Measurements from ENCODE around the gene PLOD1. TPM values are rescaled to one million over a fixed set of nuclear protein-coding genes. Genes with fewer than 3 reads are reported as not detected.
"Not testable (repeated sequence)": the region's sequence is repeated elsewhere in the genome, so short reads cannot be mapped to it uniquely, and the experiment has no call there.

Gene PLOD1
- total RNA-seq, 1 donor from 2014 or later = 203 TPM

- H3K4me1 Mint-ChIP-seq = peaks cover 23% of the 10 kb centered on the region
- peak overlapping the region; percentile 78 for H3K4me3 Mint-ChIP-seq
- H3K9me3 Mint-ChIP-seq = no peaks in the 10 kb centered on the region
- no peaks in the 10 kb centered on the region for H3K27me3 Mint-ChIP-seq (ENCODE audit: low read depth)
- DNase-seq (ENCODE audit: low spot score in 2 of 2, unreplicated experiment in 2 of 2) = no peak
- H3K36me3 Mint-ChIP-seq = no peaks in the 10 kb centered on the region
- TF ChIP-seq CTCF (IDR thresholded peaks at IDR 0.05; ENCODE audit: unreplicated experiment) = no peak
- H3K27ac Mint-ChIP-seq = peak overlapping the region; percentile 82
These were observed 518 bp downstream of the PLOD1 start for GRCh38 chr1:11935057-11935412.

DNA sequence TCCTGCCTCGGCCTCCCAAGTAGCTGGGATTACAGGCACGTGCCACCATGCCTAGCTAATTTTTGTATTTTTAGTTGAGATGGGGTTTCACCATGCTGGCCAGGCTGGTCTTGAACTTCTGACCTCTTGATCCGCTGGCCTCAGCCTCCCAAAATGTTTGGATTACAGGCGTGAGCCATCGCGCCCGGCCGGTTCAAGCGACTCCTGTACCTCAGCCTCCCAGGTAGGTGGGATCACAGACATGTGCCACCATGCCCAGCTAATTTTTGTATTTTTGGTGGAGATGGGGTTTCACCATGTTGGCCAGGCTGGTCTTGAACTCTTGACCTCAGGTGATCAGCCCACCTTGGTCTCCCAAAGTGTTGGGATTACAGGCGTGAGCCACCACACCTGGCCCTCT, 1.2 kb downstream of the PLOD1 start:
- H3K27me3 Mint-ChIP-seq (ENCODE audit: low read depth); H3K9me3 Mint-ChIP-seq; H3K36me3 Mint-ChIP-seq; H3K27ac Mint-ChIP-seq; DNase-seq (ENCODE audit: low spot score in 2 of 2, unreplicated experiment in 2 of 2): not testable (repeated sequence)
- peak overlapping the region; percentile 38 for H3K4me3 Mint-ChIP-seq
- H3K4me1 Mint-ChIP-seq = peaks cover 20% of the 10 kb centered on the region

- Mint-ChIP-seq H3K4me3 (no peak overlapping the region), H3K27ac (no peak overlapping the region), H3K27me3 (ENCODE audit: low read depth) (no peaks in the 10 kb centered on the region), H3K9me3 (no peaks in the 10 kb centered on the region), H3K4me1 (peaks cover 16% of the 10 kb centered on the region), H3K36me3 (no peaks in the 10 kb centered on the region)
- no peak for TF ChIP-seq CTCF (IDR thresholded peaks at IDR 0.05; ENCODE audit: unreplicated experiment)
- no peak for DNase-seq (ENCODE audit: low spot score in 2 of 2, unreplicated experiment in 2 of 2)
These were observed 4.4 kb downstream of the PLOD1 start for GRCh38 chr1:11938722-11939526.

DNA sequence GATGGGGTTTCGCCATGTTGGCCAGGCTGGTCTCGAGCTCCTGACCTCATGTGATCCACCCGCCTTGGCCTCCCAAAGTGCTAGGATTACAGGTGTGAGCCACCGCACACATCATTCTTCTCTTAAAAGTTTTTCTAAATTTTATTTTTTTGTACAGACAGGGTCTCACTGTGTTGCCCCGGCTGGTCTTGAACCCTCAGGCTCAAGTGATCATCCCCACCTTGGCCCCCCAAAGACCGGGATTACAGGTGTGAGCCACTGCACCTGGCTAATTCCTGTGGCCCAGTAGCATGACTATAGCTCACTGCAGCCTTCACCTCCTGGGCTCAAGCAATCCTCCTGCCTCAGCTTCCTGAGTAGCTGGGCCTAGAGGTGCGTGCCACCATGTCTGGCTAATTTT, 5.3 kb downstream of the PLOD1 start:
- not testable (repeated sequence) for H3K9me3 Mint-ChIP-seq; H3K27me3 Mint-ChIP-seq (ENCODE audit: low read depth); H3K4me3 Mint-ChIP-seq; DNase-seq (ENCODE audit: low spot score in 2 of 2, unreplicated experiment in 2 of 2); H3K36me3 Mint-ChIP-seq; H3K27ac Mint-ChIP-seq
- H3K4me1 Mint-ChIP-seq = peaks cover 20% of the 10 kb centered on the region

- Mint-ChIP-seq H3K4me3 (no peak overlapping the region), H3K4me1 (peaks cover 22% of the 10 kb centered on the region), H3K27ac (no peak overlapping the region), H3K9me3 (no peaks in the 10 kb centered on the region), H3K36me3 (peaks cover 3% of the 10 kb centered on the region), H3K27me3 (ENCODE audit: low read depth) (no peaks in the 10 kb centered on the region)
- no peak for TF ChIP-seq CTCF (IDR thresholded peaks at IDR 0.05; ENCODE audit: unreplicated experiment)
- no peak for DNase-seq (ENCODE audit: low spot score in 2 of 2, unreplicated experiment in 2 of 2)
These were observed 5.9 kb downstream of the PLOD1 start for GRCh38 chr1:11940260-11940921.

GRCh38 chr1:11942280-11942679, 7.8 kb downstream of the PLOD1 start:
- Mint-ChIP-seq H3K4me3 (no peak overlapping the region), H3K27ac (peak overlapping the region; percentile 30), H3K36me3 (peaks cover 10% of the 10 kb centered on the region), H3K4me1 (peaks cover 22% of the 10 kb centered on the region), H3K9me3 (no peaks in the 10 kb centered on the region), H3K27me3 (ENCODE audit: low read depth) (no peaks in the 10 kb centered on the region)
- DNase-seq (ENCODE audit: low spot score in 2 of 2, unreplicated experiment in 2 of 2) = no peak
- no peak for TF ChIP-seq CTCF (IDR thresholded peaks at IDR 0.05; ENCODE audit: unreplicated experiment)
